ENCODE results near the gene NAA25. TPM values are rescaled to one million over a fixed set of nuclear protein-coding genes. Genes with fewer than 3 reads are reported as not detected.
"Not testable (repeated sequence)": the region's sequence is repeated elsewhere in the genome, so short reads cannot be mapped to it uniquely, and the experiment has no call there.

Gene NAA25
- total RNA-seq, 4 donors from 2014 or later = 22.4 to 37.1 (median 24.7) TPM

GRCh38 chr12:112107306-112108201, 1.0 kb downstream of the NAA25 start:
- 25 to 30% methylated on average over 13 of the region's 13 CpGs for WGBS, 2 donors
- Histone ChIP-seq H3K4me1 (peaks cover 15 to 17% of the 10 kb centered on the region in 2 donors), H3K27ac (peak overlapping the region in 1 of 3 donors; percentile 97), H3K4me3 (replicated peaks in 1 of 3) (peak overlapping the region in 2 of 3 donors; percentile 68 to 71), H3K36me3 (no peaks in the 10 kb centered on the region), H3K27me3 (no peaks in the 10 kb centered on the region), H3K9me3 (no peaks in the 10 kb centered on the region)
- TF ChIP-seq CTCF (IDR thresholded peaks at IDR 0.05) (no peak), POLR2A (IDR thresholded peaks at IDR 0.05) (no peak)
- intact Hi-C loops (cut with DNase I) = no loop called here
- peak; percentile 29 to 31 for DNase-seq

GRCh38 chr12:112105891-112106290, 2.7 kb downstream of the NAA25 start:
- H3K27me3 ChIP-seq = no peaks in the 10 kb centered on the region
- H3K27ac ChIP-seq = no peak overlapping the region
- TF ChIP-seq CTCF (IDR thresholded peaks at IDR 0.05) = no peak
- no peak for TF ChIP-seq POLR2A (IDR thresholded peaks at IDR 0.05)
- H3K36me3 ChIP-seq = peaks cover 0 to 5% of the 10 kb centered on the region in 2 donors
- DNase-seq = no peak
- H3K4me1 ChIP-seq = peaks cover 9 to 17% of the 10 kb centered on the region in 2 donors
- 85 to 91% methylated on average over 3 of the region's 3 CpGs for WGBS, 2 donors
- H3K4me3 ChIP-seq (replicated peaks in 1 of 3) = no peak overlapping the region
- H3K9me3 ChIP-seq = no peaks in the 10 kb centered on the region
- intact Hi-C loops (cut with DNase I) = no loop called here

GRCh38 chr12:112103758-112104503, 4.7 kb downstream of the NAA25 start:
- H3K36me3 ChIP-seq = peaks cover 0 to 5% of the 10 kb centered on the region in 2 donors
- no peak for TF ChIP-seq CTCF (IDR thresholded peaks at IDR 0.05)
- no peak for TF ChIP-seq POLR2A (IDR thresholded peaks at IDR 0.05)
- peaks cover 3 to 12% of the 10 kb centered on the region in 2 donors for H3K4me1 ChIP-seq
- 88% methylated on average over 8 of the region's 8 CpGs for WGBS, 2 donors
- H3K27me3 ChIP-seq = no peaks in the 10 kb centered on the region
- H3K9me3 ChIP-seq = no peaks in the 10 kb centered on the region
- intact Hi-C loops (cut with DNase I) = no loop called here
- no peak overlapping the region for H3K27ac ChIP-seq
- no peak for DNase-seq
- no peak overlapping the region for H3K4me3 ChIP-seq (replicated peaks in 1 of 3)

- H3K36me3 ChIP-seq; intact Hi-C loops (cut with DNase I); H3K27me3 ChIP-seq; H3K4me1 ChIP-seq; H3K27ac ChIP-seq; H3K4me3 ChIP-seq (replicated peaks in 1 of 3); DNase-seq; H3K9me3 ChIP-seq: not testable (repeated sequence)
- 96 to 99% methylated on average over 19 of the region's 19 CpGs for WGBS, 2 donors
Observed at GRCh38 chr12:112102746-112103145, 5.8 kb downstream of the NAA25 start.

- TF ChIP-seq CTCF (IDR thresholded peaks at IDR 0.05) = no peak
- Histone ChIP-seq H3K9me3 (no peaks in the 10 kb centered on the region), H3K4me3 (replicated peaks in 1 of 3) (no peak overlapping the region), H3K27ac (no peak overlapping the region), H3K36me3 (peaks cover 0 to 5% of the 10 kb centered on the region in 2 donors), H3K4me1 (peaks cover 1 to 3% of the 10 kb centered on the region in 2 donors), H3K27me3 (no peaks in the 10 kb centered on the region)
- intact Hi-C loops (cut with DNase I) = no loop called here
- WGBS, 2 donors = 98% methylated on average over 4 of the region's 4 CpGs
- no peak for DNase-seq
Observed at GRCh38 chr12:112102127-112102526, 6.5 kb downstream of the NAA25 start.

GRCh38 chr12:112100500-112100899, 8.1 kb downstream of the NAA25 start:
- 97 to 98% methylated on average over 15 of the region's 15 CpGs for WGBS, 2 donors
- H3K27ac ChIP-seq; H3K9me3 ChIP-seq; H3K4me1 ChIP-seq; intact Hi-C loops (cut with DNase I); H3K4me3 ChIP-seq (replicated peaks in 1 of 3); H3K27me3 ChIP-seq; H3K36me3 ChIP-seq; DNase-seq: not testable (repeated sequence)
